GM12891 (cell line): ENCODE measurements around the gene SOCS1.

Source experiments
- POLR2A ChIP-seq: IDR thresholded peaks from 2 replicates; pipeline ENCODE4 v1.6.1; 2011; ENCODE audit warnings: low read depth, low read length, control low read depth
- POLR2AphosphoS5 ChIP-seq: IDR thresholded peaks from 2 replicates; pipeline ENCODE4 v1.6.1; 2011; ENCODE audit warnings: low read depth, low read length, control low read depth

DNA sequence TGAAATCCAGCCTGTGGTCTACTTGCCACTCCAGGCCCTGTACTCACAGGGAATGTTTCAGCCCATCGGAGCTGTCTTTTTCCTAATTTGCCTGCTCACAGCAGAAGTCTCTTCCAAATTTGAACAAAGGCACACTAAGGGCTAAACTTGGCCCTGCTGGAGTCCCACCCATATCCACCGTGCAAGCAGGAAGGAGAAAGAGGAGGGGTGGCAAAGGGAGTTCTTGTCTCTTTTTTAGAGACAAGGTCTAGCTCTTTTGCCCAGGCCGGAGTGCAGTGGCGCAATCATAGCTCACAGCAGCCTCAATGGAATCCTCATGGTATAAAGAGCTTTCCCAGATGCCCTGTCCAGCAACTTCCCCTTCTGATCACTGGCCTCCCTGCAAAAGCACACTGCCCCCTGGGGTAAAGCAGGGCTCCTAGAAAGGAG lies 27.8 kb upstream of the SOCS1 start:
- TF ChIP-seq POLR2A (no peak), POLR2AphosphoS5 (no peak)
